Embryonic facial prominence (tissue), 1 donor: ENCODE data around the gene CYP51A1.
"Not testable (repeated sequence)": the region's sequence is repeated elsewhere in the genome, so short reads cannot be mapped to it uniquely, and the experiment has no call there.

ENCODE experiments used
- DNase-seq: peaks from one replicate; pipeline ENCODE4 v3.0.0-alpha.2; 2016; ENCODE audit errors: extremely low spot score

CYP51A1 gene

DNA sequence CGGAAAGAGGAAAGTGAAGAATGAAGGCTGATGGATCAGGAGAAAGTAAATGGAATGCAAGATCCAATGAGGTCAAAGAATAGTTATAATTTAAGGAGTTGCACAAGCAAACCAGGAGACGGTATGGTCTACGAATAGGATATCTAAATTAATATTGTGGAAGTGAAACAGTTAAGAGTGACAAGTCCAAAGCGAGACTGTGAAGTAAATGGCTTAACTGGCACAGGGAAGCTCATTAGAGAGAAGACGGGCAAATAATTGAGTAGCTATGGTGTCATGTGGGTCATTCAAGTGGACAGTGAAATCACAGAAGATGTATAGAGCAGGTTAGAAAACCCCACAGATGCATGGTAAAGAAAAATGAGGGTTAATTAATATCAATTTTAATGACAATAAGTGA lies 3.2 kb downstream of the CYP51A1 start:
- DNase-seq: no peak

DNA sequence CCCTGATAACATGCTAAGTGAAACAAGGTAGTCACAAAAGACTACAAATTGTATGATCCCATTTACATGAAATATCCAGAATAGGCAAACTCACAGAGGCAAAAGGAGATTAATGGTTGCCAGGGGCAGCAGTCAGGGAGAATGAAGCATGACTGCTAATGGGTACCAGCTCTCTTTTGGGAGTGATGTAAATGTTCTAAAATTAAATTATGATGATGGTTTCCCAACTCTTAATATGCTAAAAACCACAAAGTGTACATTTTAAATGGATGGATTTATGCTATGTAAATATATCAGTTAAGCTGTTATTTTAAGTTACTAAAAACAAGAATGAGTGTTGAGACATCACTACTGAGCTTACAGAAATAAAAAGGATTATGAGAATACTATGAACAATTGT lies 12.6 kb downstream of the CYP51A1 start:
- no peak for DNase-seq

DNA sequence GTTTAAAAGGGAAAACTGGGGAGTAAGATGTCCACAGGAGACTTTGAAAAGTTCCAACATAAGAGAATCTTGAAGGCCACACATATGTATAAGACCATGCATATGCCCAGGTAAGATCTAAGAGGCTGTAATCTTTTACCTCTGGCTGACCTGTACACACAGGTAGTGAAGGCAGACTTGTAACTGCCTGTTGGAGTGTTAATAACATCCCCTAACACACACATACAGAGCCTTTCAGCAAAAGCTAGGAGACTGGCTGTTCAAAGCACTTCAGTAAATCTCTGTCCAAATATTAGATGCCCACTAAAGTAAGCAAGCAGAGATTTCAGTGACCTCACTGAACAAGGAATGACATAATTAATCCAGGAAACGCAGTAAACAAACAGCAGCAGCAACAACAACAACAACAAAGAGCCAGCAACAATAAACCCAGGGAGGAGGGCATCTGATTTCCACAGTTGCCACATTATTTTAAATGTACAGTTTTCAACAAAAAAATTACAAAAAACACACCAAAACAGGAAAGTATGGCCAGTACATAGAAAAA lies 15.0 kb downstream of the CYP51A1 start:
- no peak for DNase-seq

DNA sequence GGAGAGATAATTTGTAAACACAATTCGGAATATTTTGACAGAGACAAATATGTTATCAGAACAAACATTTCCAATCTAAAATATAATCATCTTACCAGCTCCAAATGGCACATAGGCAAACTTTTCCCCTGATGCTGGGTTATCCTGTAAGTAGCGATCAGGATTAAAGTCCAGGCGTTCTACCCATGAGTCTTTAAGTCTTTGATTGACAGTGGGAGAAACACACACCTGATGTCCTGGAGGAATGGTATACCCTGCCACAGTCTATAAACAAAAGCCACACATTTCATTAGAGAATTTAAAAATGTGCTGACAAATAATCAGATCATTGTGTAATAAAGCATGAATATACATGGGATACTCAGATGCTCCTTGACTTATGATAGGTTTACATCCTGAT lies 17.3 kb downstream of the CYP51A1 start:
- DNase-seq: no peak

DNA sequence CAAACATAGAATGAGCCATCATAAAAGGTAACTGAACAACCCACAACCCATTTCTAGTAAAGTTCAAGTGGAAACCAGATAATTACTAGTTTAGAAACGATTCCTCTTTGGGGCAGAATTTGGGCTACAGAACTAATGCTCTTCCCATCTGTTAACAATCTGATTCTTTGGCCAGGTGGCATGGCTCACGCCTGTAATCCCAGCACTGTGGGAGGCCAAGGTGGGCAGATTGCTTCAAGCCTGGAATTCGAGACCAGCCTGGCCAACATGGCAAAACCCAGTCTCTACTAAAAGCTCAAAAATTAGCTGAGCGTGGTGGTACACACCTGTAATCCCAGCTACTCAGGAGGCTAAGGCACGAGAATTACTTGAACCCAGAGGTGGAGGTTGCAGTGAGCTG lies 18.5 kb downstream of the CYP51A1 start:
- DNase-seq: no peak

DNA sequence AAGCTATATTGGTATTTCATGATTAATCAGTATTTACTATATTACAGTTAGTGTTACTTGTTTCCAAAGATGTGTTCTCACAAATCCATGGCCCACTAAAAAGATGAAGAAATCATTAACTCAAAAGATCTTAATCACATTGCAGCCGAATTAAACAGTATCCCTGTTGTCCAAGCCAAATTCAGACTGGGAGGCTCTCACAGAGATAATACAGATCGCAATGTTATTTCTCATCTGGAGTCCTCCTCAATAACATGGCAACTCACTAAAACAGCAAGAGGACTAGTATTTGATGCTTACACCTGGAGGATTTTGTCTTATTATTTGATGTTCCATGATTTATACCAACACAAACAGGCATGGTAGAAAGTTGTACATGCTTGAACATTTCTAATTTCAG lies 23.4 kb downstream of the CYP51A1 start:
- DNase-seq: no peak

DNA sequence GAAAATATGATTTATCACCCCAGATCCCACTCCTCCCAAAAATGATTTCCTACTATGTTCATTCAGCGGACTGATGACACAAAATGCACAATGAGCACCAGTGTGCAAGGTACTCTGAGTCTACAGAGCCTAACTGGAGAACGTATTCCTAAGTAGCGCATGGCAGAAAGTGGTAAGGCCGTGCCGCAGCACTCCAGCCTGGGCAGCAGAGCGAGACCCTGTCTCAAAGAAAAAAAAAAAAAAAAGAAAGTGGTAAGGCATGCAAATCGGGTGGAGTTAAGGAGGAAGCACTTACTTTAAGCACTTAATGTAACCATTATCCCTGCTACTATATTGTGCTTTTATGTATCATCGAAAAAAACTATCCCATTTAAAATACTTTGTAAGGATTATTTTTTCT lies 25.5 kb downstream of the CYP51A1 start:
- no peak for DNase-seq

DNA sequence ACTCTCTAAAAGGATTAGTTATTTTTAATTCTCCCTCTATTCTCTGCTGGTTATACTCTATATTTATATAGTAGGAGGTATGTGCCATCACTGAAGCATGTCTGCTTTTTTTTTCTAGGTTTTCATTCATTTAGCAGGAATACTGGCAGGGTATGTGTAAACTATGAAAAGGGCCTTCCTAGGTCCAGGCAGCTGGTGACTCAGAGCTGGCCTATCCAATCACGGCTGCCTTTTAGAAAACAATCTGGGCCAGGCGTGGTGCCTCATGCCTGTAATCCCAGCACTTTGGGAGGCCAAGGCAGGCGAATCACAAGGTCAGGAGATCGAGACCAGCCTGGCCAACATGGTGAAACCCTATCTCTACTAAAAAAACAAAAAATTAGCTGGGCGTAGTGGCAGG lies 31.4 kb downstream of the CYP51A1 start:
- DNase-seq: not testable (repeated sequence)

DNA sequence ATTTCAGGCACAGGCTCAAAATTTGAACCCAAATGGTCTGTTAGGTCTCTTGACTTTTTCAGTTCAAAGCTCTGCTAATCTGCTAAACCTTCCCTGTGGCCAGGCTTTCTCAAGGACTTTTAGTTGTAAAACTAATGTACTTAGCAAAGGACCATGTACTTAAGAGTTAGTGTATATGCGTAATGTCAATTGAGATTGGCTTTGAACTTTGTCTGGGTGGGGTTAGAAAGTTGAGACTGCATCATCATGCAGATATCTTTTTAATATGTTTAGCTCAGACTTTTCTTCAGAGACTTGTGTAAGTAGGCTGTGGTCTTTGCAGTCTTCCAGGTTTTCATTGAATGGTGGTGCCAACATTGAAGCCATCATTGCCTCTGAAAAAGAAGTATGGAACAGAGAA lies 33.7 kb downstream of the CYP51A1 start:
- DNase-seq: no peak

DNA sequence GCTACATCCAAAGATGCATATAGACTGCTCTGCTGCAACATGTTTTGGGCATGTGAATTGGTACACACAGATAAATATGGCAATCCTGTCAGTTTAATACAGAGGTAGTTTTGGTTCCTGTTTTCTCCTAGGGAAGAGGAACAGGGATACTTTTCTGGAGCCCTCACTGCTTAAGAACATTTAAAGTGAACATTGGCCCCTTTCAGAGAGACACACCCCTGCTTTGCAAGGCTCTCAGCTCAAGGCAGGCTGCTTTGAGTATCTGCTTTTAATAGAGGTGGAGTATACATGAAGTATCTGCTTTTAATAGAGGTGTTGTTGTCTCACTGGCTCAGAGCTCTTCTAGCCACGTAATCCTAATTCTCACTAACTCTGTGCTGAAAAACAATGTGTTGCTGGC lies 38.9 kb downstream of the CYP51A1 start:
- no peak for DNase-seq

DNA sequence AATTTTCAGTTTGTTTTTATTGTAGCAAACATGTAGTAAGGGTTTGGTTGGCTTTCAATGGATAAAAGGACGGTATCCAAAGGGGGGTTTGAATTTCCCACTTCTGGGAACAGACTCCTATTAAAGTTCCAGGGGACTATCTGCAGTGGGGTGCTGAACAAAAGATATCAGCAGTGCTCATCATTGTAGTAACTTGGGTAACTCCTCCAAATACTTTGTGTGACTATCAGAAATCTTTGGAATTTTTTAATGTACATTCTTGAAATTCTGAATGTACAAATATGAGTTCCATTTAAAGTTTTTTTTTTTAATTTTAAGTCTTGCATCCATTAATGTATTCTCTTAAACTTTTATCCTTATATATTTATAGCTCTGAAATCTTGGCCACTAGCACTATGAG lies 42.1 kb downstream of the CYP51A1 start:
- no peak for DNase-seq

DNA sequence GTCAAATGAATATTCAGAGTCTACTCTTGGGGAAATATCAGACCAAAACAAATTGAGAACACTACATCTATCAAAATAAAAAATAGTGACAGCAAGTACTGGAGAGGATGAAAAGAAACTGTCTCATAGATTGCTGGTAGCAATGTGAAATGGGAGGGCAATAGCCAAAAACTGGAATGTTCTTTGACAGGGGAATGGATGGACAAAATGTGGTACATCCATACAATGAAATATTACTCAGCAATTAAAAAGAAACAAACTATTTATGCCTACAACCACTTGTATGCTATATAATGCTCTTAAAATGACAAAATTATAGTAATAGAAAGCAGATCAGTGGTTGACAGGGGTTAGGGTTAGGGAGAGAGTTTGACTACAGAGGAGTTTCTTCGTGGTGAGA lies 46.0 kb downstream of the CYP51A1 start:
- no peak for DNase-seq

DNA sequence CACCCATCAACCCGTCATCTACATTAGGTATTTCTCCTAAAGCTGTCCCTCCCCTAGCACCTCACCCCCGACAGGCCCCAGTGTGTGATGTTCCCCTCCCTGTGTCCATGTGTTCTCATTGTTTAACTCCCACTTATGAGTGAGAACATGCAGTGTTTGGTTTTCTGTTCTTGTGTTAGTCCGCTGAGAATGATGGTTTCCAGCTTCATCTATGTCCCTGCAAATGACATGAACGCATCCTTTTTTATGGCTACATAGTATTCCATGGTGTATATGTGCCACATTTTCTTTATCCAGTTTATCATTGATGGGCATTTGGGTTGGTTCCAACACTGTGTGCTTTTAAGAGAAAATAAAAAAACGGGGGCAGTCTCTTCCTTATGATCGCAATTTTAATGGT lies 50.4 kb downstream of the CYP51A1 start:
- DNase-seq: not testable (repeated sequence)

DNA sequence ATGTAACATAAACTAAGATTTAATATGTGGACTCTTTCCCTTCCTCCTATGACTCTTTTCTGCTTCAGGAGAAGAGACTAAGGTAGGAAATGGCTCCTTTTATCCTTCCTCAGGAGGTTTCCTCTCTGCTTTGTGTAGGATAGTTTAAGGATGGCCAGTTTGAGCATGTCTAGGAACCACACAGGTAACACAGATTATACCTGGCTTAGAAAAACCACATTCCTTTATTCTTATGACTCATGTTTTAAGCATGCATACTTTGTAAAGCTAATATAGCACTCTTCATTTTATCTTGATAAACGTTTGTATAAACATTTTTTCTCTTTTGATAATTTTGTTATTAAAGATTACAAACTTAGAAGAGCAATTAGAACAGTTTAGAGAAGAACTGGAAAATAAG lies 57.8 kb downstream of the CYP51A1 start:
- DNase-seq: no peak

DNA sequence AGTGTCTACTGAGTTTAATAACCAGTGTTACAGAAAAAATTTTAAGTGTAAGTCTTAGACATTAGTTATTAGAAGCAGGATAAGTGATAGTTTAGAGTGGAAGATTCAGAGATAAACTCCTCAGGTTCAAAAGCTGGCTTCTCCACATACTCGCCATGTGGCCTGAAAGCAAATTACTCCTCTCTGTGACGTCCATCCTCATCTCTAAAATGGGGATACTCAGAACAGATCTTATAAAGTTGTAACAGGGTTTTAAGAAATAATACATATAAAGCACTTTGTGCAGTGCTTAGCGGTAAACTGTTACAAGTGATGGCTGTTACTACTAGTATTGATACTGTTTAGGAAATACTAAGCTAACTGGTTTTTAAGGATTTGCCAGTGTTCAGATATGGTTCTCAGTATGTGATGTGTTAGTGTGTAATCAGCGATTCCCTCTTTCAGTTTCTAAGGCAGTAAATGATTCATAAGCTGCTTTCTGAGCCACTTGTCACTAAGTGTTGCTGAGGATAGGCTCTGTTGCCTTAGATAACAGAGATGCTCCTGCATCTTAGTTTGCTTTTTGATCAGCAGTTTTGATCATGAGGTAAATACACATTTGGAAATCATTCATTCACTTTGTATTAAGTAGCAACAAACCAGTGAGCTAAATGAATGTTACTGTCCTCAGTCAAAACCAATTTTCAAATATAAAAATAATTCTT lies 58.7 kb downstream of the CYP51A1 start:
- no peak for DNase-seq

DNA sequence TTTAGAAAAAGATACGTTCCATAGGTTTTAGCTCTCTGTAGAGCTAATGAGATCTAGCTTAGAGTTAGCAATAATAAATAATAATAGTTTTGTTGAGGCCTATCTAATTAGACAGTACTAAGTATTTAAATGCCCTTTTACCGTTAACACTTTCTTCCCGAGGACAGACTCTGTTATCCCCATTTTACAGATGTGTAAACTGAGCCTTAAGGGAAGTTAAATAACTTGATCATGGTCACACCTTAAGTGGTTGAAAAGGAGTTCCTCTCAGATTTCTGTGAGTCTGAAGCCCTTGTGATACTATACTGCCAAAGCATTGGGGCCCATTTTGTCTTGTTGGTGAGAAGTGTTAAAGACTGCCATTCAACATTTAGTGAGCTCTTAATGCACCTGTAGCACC lies 61.6 kb downstream of the CYP51A1 start:
- no peak for DNase-seq

DNA sequence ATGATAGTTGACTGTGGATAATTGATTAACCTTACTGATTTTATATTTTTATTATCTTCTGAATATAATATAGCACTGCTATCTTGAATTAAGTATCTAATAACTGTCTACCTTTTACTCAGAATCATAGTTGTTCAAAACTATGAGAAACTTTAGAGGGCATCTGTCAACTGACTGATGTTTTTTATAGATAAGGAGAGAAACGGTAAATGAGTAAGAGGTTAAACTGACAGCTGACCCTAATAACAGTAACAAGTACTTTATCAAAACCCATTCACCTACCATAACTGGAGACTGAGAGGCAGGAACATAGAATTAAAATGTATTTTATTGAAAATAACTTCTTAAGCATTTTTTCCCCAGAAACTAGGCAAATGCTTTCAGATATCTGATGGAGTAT lies 62.2 kb downstream of the CYP51A1 start:
- DNase-seq: no peak

DNA sequence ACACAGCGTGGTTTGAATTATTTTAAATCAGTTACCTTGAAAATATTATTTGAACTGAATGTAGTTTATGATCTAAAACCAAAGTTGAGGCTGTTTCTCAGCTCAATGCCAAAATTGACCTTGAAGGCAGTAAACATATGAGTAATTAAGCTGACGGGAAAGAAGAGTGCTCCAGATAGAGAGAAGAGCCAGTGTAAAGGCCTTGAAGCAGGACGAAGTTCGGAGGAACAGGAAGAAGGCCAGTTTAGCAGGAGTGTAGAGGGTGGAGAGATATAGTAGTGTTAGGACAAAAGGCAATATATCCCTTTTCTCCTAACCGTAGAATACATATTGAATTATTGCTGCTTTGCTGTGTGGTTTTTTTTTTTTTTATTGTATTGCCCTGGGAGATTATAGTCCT lies 63.2 kb downstream of the CYP51A1 start:
- no peak for DNase-seq

DNA sequence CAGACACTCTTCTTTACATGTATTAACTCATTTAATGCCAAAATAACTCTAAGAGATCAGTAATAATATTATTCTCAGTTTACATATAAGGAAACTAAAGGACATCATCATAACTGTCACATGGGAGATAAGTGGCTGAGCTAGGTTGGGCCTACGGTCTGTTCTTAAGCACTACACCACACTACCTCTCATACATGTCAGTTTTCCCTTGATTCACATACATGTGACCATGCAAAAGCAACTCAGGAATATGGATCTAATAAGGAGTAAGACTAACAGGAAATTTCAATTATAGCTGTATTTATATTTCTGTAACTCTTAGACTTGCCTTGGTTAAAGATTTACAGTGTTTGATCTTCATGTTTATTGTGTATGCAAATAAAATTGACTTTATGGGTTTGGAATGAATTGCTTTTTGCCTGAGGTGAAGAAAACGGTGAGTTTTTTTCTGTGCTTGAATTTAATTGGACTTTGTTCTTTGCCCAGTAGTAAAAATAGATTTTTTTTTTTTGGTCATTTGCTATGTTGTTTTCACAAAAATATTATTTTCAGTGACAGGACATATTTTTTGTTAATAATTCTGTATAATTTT lies 69.7 kb downstream of the CYP51A1 start:
- no peak for DNase-seq
